NCI-H774 (cell line): ENCODE measurements around the gene TEAD4.

Experiments used
- DNase-seq: peaks from one replicate; lab custom pipeline; 2025; lab: John Stamatoyannopoulos, UW

TEAD4 gene

DNA sequence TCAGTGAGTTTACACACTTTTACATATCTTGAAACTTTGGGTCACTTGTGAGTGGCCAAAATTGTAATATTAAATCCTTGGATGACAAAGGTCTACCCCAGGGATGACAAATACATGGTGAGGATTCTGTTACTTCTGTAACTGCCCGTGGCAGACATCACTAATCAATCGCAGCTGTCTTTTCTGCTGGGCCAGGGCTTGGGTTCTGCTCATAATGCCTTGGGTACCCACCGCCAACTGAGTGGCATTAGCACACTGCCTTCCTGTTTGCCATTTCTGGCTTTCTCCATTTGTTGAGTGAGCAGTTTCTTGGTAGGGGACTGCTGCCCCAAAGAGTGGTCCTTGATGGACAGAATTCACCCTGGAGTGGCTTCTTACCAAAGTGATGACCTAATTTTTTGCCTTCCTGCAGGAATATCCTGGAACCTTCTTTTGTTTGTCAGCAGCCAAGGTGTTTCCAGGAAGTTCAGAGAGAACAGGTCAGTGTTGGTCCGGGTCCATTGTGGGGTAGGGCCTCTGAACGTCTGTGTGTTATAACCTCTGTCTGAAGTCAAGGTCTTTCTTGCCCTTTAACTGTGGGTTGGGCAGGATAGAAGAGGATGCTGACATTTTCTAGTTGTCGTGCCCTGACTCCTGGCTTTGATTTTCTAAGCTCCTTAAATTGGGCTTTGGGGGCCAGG lies 124.2 kb downstream of the TEAD4 start:
- DNase-seq, result no peak

- DNase-seq, result no peak
Observed at GRCh38 chr12:3083921-3084347, 124.7 kb downstream of the TEAD4 start.

DNA sequence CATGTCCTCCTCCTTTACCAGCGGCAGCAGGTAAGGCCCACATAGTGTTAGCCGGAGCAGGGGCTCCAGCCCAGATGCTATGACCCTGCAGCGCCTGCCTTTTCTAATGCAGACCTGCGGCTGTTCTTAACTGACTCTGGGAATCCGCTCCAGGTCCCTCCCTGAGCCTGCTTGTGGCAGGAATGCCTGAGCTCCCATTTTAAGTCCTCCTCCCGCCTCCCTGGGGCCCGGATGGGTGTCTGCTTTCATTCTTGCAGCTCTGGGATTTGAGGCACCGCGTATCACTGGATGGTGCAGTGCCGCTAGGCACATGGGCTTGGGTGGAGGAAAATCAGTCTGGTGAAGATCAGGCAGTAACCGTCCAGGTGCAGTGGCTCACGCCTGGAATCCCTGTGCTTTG lies 125.5 kb downstream of the TEAD4 start:
- DNase-seq, result no peak

GRCh38 chr12:3085341-3086139 lies 126.3 kb downstream of the TEAD4 start:
- DNase-seq, result no peak

DNA sequence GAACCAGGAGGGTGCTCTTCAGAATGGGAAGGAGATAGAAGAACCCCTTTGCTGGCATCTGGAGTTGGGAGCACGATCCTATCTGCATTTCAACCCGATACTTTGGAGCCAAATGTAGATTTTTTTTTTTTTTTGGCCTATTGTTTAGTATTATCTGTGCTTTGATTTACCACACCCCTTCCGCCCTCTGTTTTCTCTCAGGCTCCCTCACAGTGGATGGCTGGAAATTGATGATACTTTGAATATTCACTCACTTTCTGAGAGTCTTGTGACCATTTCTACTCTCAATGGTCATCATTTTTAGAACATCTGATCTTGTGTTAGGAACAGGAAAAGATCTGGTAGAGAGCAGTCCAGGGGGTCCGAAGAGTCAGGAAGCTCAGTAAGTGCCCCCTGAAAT lies 127.0 kb downstream of the TEAD4 start:
- DNase-seq, result no peak

DNA sequence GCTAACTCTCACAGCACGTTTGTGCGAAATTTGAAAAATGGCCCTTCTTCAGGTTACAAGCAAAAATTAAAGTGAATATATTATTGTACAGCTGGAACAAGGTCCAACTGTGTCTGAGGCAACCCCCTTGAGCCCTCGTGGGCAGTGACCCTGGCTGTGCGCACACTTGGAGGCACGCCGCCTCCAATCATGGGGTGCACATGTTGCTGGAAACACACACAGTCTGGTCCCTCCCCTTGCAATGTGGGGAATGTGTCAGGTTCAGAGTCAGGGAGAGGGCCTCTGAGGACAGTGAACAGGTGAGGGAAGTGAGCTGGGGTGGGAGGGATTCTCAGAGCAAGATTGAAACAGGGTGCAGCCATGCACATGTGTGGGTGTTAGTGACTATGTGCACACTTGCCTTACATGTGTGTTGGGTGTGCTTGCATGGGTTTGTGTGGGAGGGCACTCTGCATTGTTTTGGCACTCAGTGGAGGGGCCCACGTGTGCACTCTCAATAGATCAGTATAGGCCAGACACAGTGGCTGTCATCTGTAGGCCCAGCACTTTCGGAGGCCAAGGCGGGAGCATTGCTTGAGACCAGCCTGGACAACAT lies 127.6 kb downstream of the TEAD4 start:
- no peak for DNase-seq

- no peak for DNase-seq
Observed at GRCh38 chr12:3087758-3088650, 128.8 kb downstream of the TEAD4 start.

GRCh38 chr12:3089588-3089987 lies 130.4 kb downstream of the TEAD4 start:
- no peak for DNase-seq
